OCI-LY3 (cell line): ENCODE measurements around the gene FBXO41.

Experiments used
- CTCF ChIP-seq: fragments of 200-600, 300-600 bp; sonication (generic); IDR thresholded peaks from 2 replicates; pipeline ENCODE4 v1.5.1; 2014; ENCODE audit warnings: antibody characterized with exemption, low read length, low read depth
- EZH2phosphoT487 ChIP-seq: fragments of 200-600 bp; shearing (Covaris generic); IDR thresholded peaks from 2 replicates; pipeline ENCODE4 v1.6.1; 2018; ENCODE audit warnings: antibody characterized with exemption, mixed run types, low read depth

GRCh38 chr2:73238149-73238548 lies 46.1 kb downstream of the FBXO41 start:
- TF ChIP-seq CTCF (no peak), EZH2phosphoT487 (no peak)
